Neural crest cell (in vitro differentiated cells): ENCODE measurements around the gene SLC22A2. TPM values are rescaled to one million over a fixed set of nuclear protein-coding genes. Genes with fewer than 3 reads are reported as not detected.

Experiments used
- DNase-seq: peaks from one replicate; pipeline ENCODE4 v3.0.0; 2021; ENCODE audit warnings: low read depth, mixed read lengths, low spot score
- H3K27ac Mint-ChIP-seq: one replicate; pipeline ENCODE4 v1.8.0; 2021; ENCODE audit warnings: mild to moderate bottlenecking, mixed read lengths; ENCODE audit not compliant: unreplicated experiment
- H3K27me3 Mint-ChIP-seq: 2 replicates; pipeline ENCODE4 v1.8.0; 2021; ENCODE audit warnings: low read depth, mild to moderate bottlenecking, mixed read lengths
- H3K36me3 Mint-ChIP-seq: 2 replicates; pipeline ENCODE4 v1.8.0; 2021; ENCODE audit warnings: low read depth, mild to moderate bottlenecking, mixed read lengths
- H3K4me1 Mint-ChIP-seq: 2 replicates; pipeline ENCODE4 v1.8.0; 2021; ENCODE audit warnings: mixed read lengths
- H3K4me3 Mint-ChIP-seq: one replicate; pipeline ENCODE4 v1.8.0; 2021; ENCODE audit warnings: mild to moderate bottlenecking, mixed read lengths
- H3K9me3 Mint-ChIP-seq: 2 replicates; pipeline ENCODE4 v1.8.0; 2021; ENCODE audit warnings: mixed read lengths
- total RNA-seq: library from RNA; stranded (reverse); gene quantifications from 2 replicates; pipeline ENCODE4 v1.2.1, GENCODE V29; 2021
- TF ChIP-seq, protein P1 (sequence below): fragments of 200-600 bp; sonication (generic); conservative IDR thresholded peaks from 2 replicates; pipeline ENCODE4 v1.5.0; 2021; ENCODE audit warnings: antibody characterized with exemption, mild to moderate bottlenecking

Gene SLC22A2
- total RNA-seq, 1 donor from 2014 or later: not detected

- H3K27ac Mint-ChIP-seq: no peak overlapping the region
- H3K4me3 Mint-ChIP-seq: no peak overlapping the region
- TF ChIP-seq, protein P1, sequence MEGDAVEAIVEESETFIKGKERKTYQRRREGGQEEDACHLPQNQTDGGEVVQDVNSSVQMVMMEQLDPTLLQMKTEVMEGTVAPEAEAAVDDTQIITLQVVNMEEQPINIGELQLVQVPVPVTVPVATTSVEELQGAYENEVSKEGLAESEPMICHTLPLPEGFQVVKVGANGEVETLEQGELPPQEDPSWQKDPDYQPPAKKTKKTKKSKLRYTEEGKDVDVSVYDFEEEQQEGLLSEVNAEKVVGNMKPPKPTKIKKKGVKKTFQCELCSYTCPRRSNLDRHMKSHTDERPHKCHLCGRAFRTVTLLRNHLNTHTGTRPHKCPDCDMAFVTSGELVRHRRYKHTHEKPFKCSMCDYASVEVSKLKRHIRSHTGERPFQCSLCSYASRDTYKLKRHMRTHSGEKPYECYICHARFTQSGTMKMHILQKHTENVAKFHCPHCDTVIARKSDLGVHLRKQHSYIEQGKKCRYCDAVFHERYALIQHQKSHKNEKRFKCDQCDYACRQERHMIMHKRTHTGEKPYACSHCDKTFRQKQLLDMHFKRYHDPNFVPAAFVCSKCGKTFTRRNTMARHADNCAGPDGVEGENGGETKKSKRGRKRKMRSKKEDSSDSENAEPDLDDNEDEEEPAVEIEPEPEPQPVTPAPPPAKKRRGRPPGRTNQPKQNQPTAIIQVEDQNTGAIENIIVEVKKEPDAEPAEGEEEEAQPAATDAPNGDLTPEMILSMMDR: no peak
- H3K27me3 Mint-ChIP-seq: peaks cover 21% of the 10 kb centered on the region
- H3K9me3 Mint-ChIP-seq: no peaks in the 10 kb centered on the region
- H3K36me3 Mint-ChIP-seq: no peaks in the 10 kb centered on the region
- DNase-seq: no peak
- no peaks in the 10 kb centered on the region for H3K4me1 Mint-ChIP-seq
These were observed 36.7 kb downstream of the SLC22A2 start for GRCh38 chr6:160221918-160222317.

DNA sequence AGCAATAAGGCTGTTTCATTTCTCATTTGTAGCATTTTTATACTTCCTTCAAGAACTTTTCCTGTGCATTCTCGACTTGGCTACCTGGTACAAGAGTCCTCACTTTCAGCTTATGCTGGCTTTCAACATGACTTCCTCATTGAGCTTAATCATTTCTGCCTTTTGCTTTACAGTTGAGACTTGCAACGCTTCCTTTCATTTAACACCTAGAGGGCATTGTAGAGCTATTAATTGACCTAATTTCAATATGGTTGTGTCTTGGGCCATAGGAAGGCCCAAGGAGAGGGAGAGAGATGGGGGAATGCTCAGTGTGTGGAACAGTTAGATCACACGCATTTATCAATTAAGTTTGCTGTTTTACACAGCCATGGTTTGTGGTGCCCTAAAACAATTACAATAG, 37.2 kb downstream of the SLC22A2 start:
- TF ChIP-seq, protein P1: no peak
- Mint-ChIP-seq H3K27me3 (peaks cover 23% of the 10 kb centered on the region), H3K4me1 (no peaks in the 10 kb centered on the region), H3K9me3 (no peaks in the 10 kb centered on the region), H3K36me3 (no peaks in the 10 kb centered on the region), H3K4me3 (no peak overlapping the region), H3K27ac (no peak overlapping the region)
- DNase-seq: no peak

DNA sequence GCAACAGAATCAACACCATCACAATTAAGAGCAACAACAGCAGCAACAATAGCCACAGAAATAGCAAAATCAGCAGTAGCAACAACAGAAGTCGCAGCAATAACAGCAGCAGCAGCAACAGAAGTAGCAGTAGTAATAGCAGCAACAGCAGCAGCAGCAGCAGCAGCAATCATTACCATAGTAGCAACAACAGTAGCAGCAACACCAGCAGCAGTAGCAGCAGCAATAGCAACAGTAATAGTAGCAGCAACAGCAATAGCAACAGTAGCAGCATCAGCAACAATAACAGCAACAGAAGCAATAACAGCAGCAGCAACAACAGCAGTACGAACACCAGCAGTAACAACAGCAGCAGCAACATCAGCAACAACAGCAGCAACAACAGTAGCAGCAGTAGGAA, 39.8 kb downstream of the SLC22A2 start:
- Mint-ChIP-seq H3K27me3 (peaks cover 23% of the 10 kb centered on the region), H3K36me3 (no peaks in the 10 kb centered on the region), H3K27ac (no peak overlapping the region), H3K4me1 (no peaks in the 10 kb centered on the region), H3K4me3 (no peak overlapping the region), H3K9me3 (no peaks in the 10 kb centered on the region)
- TF ChIP-seq, protein P1: no peak
- no peak for DNase-seq

DNA sequence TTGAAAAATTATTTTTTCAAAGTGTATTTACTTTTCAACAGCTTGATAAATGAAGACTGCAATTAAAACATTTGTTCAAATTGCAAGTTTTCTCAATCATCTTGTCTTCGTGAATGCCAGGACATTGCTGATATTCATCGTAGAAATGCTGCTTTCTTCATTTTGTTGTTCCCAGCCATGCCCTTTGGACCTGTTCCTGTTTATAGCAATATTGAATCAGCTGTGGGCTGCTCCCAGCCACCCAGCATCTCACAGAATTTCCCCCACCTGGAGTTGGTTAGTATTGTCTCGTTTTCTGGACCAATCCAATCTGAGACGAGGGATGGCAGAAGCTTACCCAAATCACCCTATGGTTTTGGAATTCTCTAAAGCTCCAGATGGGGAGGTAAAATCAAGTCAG, 40.8 kb downstream of the SLC22A2 start:
- TF ChIP-seq, protein P1: no peak
- DNase-seq: no peak
- H3K27me3 Mint-ChIP-seq: peaks cover 23% of the 10 kb centered on the region
- H3K4me1 Mint-ChIP-seq: no peaks in the 10 kb centered on the region
- no peak overlapping the region for H3K4me3 Mint-ChIP-seq
- no peak overlapping the region for H3K27ac Mint-ChIP-seq
- H3K36me3 Mint-ChIP-seq: no peaks in the 10 kb centered on the region
- no peaks in the 10 kb centered on the region for H3K9me3 Mint-ChIP-seq

DNA sequence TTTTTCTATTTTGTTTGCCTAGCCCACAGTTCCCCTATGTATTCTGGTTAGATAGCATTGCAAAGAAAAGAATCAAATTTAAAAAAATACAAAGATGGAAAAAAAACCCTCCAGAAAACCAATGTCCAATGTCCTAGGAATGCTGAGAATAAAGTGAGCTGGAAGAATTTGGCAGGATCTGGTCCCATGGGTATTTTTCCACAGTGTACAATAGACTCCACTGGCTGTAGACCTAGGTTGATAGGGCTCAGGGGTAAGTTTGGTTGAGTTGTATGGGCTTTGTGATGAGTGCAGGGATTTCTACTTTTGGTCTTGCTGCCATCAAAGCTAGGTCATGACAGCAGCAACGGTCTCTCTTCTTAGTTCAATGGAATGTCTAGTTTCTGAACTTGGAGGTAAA, 41.5 kb downstream of the SLC22A2 start:
- Mint-ChIP-seq H3K4me1 (no peaks in the 10 kb centered on the region), H3K27me3 (peaks cover 23% of the 10 kb centered on the region), H3K9me3 (no peaks in the 10 kb centered on the region), H3K4me3 (no peak overlapping the region), H3K36me3 (no peaks in the 10 kb centered on the region), H3K27ac (no peak overlapping the region)
- DNase-seq: no peak
- TF ChIP-seq, protein P1: no peak

DNA sequence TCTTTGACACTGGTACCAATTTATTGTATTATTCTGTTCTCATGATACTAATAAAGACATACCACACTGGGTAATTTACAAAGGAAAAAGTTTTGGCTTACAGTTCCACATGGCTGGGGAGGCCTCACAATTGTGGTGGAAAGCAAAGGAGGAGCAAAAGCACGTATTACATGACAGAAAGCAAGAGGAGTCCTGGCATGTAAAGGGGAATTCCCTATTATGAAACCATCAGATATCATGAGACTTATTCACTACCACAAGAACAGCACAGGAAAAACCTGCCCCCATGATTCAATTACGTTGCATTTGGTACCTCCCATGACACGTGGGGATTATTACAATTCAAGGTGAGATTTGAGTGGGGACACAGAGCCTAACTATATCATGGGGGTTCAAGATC, 43.4 kb downstream of the SLC22A2 start:
- no peak overlapping the region for H3K27ac Mint-ChIP-seq
- no peak overlapping the region for H3K4me3 Mint-ChIP-seq
- no peaks in the 10 kb centered on the region for H3K4me1 Mint-ChIP-seq
- DNase-seq: no peak
- peaks cover 7% of the 10 kb centered on the region for H3K9me3 Mint-ChIP-seq
- peaks cover 5% of the 10 kb centered on the region for H3K36me3 Mint-ChIP-seq
- peaks cover 25% of the 10 kb centered on the region for H3K27me3 Mint-ChIP-seq
- TF ChIP-seq, protein P1: no peak
